DOHH2 (cell line): ENCODE measurements around the gene MYZAP.

ENCODE experiments used
- CTCF ChIP-seq: fragments of 200-600 bp; sonication (generic); IDR thresholded peaks from one replicate; pipeline ENCODE4 v1.5.1; 2014; ENCODE audit warnings: antibody characterized with exemption, mild to moderate bottlenecking, low read depth, low read length; ENCODE audit not compliant: poor library complexity, severe bottlenecking
- EZH2phosphoT487 ChIP-seq: fragments of 200-600 bp; sonication (generic); IDR thresholded peaks from 2 replicates; pipeline ENCODE4 v1.6.1; 2017; ENCODE audit warnings: borderline replicate concordance, mild to moderate bottlenecking, antibody characterized with exemption, low read length, moderate library complexity, mixed read lengths

DNA sequence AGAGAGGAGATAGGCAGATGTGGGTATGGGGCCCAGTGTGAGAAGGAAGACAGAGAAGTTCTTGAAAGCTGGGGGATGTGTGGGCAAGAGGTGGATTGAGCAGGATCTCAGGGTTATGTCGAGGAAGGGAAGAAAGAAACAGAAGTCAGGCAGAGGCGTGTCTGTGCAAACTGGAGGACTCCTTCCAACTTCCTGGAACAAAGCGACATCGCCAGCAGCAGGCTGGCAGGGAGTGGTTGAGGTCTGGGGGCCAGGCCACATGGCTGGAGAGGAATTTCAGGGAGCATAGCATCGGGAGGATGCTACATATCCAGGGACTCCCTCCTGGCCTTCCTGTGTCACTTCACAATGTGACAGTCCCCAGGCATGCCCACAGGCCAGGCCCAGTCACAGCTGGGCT, 42.9 kb upstream of the MYZAP start:
- TF ChIP-seq CTCF (no peak), EZH2phosphoT487 (no peak)
